Mucosa of stomach (tissue), 1 donor: ENCODE measurements around the gene C18orf32.

Source experiments
- H3K27me3 ChIP-seq: one replicate; pipeline ENCODE4 v1.7.0; 2013; ENCODE audit warnings: mild to moderate bottlenecking, low read length; ENCODE audit not compliant: control insufficient read depth, insufficient read depth
- H3K36me3 ChIP-seq: one replicate; pipeline ENCODE4 v1.7.0; 2013; ENCODE audit warnings: low read length; ENCODE audit not compliant: control insufficient read depth, insufficient read depth
- H3K4me1 ChIP-seq: one replicate; pipeline ENCODE4 v1.7.0; 2013; ENCODE audit warnings: mild to moderate bottlenecking, low read length; ENCODE audit not compliant: control insufficient read depth, insufficient read depth
- H3K4me3 ChIP-seq: one replicate; pipeline ENCODE4 v1.7.0; 2013; ENCODE audit warnings: low read length
- H3K9ac ChIP-seq: one replicate; pipeline ENCODE4 v1.7.0; 2013; ENCODE audit warnings: mild to moderate bottlenecking, low read length, moderate library complexity
- H3K9me3 ChIP-seq: one replicate; pipeline ENCODE4 v1.7.0; 2013; ENCODE audit warnings: mild to moderate bottlenecking, low read length, moderate library complexity; ENCODE audit not compliant: control insufficient read depth
- donor health status: Pancreatic carcinoma.

C18orf32 gene

DNA sequence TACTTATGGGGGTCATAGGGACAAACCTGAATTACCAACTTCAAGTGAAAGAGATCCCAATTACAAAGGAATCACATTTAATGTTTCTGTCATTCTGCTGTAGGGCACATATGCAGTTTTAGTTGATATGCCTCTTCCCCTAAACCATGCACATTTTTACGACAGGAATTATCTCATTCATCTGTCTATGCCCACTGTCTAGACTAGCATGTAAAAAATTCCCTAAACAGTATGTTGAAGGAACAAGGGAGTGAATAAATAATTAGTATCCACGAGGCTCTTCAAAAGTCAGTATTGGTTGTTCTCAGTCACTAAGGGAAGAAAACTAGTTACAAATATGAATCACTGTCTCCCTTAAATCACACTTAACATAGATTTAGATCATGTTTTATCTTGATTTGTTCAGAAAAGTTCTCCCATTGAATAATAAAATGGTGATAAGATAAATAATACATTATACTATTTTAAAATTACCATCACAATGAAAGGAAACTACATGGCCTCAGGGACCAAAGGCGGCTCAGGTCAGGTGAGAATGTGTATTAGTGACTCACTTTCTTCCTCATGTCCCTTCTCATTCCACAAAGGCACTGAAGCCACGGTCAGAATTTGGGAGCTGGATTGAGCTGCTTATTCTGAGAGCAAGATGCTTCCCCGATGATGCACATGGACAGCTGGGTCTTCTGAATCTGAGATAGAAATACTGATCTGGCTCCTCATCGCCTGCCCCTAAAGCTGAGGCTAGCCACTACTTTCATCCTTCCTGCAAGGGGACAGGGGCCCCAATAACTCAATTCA, 55.7 kb downstream of the C18orf32 start:
- H3K36me3 ChIP-seq, result no peaks in the 10 kb centered on the region
- H3K4me3 ChIP-seq, result no peak overlapping the region
- no peaks in the 10 kb centered on the region for H3K27me3 ChIP-seq
- no peak overlapping the region for H3K9ac ChIP-seq
- H3K4me1 ChIP-seq, result no peaks in the 10 kb centered on the region
- H3K9me3 ChIP-seq, result no peaks in the 10 kb centered on the region
